Glomerular endothelial cell (primary cell): ENCODE data around the gene SNAPIN. TPM values are rescaled to one million over a fixed set of nuclear protein-coding genes. Genes with fewer than 3 reads are reported as not detected.

Experiments used
- DNase-seq: peaks from one replicate; pipeline ENCODE4 v3.0.0-alpha.2; 2011; ENCODE audit warnings: low read depth, low spot score; ENCODE audit errors: extremely low read depth
- total RNA-seq: library from RNA; depleted of rRNA; stranded (reverse); fragments of >200 nt; gene quantifications from 2 replicates; pipeline ENCODE4 v1.2.3, GENCODE V29; 2015

The SNAPIN gene
- total RNA-seq, 1 donor from 2014 or later = 41.4 TPM

DNA sequence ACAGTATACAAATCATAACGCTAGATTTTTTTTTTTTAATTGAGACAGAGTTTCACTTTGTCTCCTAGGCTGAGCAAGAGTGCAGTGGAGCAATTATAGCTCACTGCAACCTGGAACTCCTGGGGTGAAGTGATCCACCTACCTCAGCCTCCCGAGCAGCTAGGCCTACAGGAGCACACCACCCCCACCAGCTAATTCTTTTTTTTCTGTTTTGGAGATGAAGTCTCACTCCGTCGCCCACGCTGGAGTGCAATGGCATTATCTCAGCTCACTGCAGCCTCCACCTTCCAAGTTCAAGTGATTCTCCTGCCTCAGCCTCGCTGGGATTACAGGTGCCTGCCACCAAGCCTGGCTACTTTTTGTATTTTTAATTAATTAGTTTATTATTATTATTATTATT, 41.3 kb downstream of the SNAPIN start:
- no peak for DNase-seq

DNA sequence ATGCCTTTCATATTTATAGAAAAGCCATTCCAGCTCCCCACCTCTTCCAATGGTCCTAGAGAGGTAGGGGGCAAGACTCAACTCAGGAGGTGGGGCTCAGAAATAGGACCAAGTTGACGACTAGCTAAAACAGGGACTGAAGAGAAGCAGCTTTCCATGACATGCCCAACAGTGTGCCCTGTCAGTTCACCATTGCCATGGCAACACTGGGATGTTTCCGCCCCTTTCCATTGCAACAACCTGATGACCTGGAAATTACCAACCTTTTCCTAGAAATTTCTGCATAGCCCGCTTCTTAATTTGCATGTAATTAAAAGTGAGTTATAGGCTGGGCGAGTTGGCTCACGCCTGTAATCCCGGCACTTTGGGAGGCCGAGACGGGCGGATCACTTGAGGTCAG, 47.0 kb downstream of the SNAPIN start:
- no peak for DNase-seq

DNA sequence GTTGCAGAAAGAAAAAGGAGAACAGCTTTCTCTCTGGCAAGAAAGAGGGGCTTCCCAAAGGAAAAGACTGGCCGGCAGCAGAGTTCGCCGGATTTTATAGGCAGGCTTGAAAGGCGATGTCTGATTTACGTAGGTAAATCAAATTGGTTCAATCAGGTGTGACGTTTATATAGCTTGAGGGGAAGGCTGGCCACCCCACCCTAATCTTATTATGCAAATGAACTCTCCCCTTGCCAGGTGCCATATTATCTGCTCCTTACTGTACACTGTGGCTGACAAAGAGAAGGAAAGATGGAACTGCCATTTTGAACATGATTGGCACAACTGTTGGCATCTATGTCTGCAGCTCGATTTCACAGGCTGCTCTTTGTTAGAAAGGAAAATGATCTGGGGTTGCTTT, 52.5 kb downstream of the SNAPIN start:
- DNase-seq = no peak

Other genes with a start within 250 kb of the SNAPIN start
- gene S100A7A, start 242.2 kb upstream of the SNAPIN start, total RNA-seq = not detected in 2 replicates
- gene S100A7, start 198.1 kb upstream of the SNAPIN start, total RNA-seq = not detected in 2 replicates
- 581 and 1,075 TPM in 2 replicates for gene S100A6, start 122.7 kb upstream of the SNAPIN start, total RNA-seq
- gene S100A5, start 117.8 kb upstream of the SNAPIN start, total RNA-seq = not detected in 2 replicates
- 7.1 and 17.2 TPM in 2 replicates for gene S100A4, start 112.9 kb upstream of the SNAPIN start, total RNA-seq
- 6.8 and 6.9 TPM in 2 replicates for gene S100A3, start 109.4 kb upstream of the SNAPIN start, total RNA-seq
- 3.9 and 9.4 TPM in 2 replicates for gene S100A2, start 92.9 kb upstream of the SNAPIN start, total RNA-seq
- 582 and 906 TPM in 2 replicates for gene S100A16, start 45.6 kb upstream of the SNAPIN start, total RNA-seq
- not detected in 2 replicates for gene S100A14, start 42.4 kb upstream of the SNAPIN start, total RNA-seq
- 104 and 206 TPM in 2 replicates for gene S100A13, start 31.2 kb upstream of the SNAPIN start, total RNA-seq
- not detected in 2 replicates for gene S100A1, start 30.3 kb upstream of the SNAPIN start, total RNA-seq
- 28.3 and 43.9 TPM in 2 replicates for gene CHTOP, start 24.6 kb upstream of the SNAPIN start, total RNA-seq
- 179 and 241 TPM in 2 replicates for gene ILF2, start 12.3 kb downstream of the SNAPIN start, total RNA-seq
- 4.2 and 13.0 TPM in 2 replicates for gene NPR1, start 20.0 kb downstream of the SNAPIN start, total RNA-seq
- gene INTS3, start 69.3 kb downstream of the SNAPIN start, total RNA-seq = 40.3 and 48.9 TPM in 2 replicates
- gene SLC27A3, start 116.7 kb downstream of the SNAPIN start, total RNA-seq = 13.4 and 15.7 TPM in 2 replicates